SK-N-MC (cell line): Measurements from ENCODE around the gene KAT6B.

ENCODE experiments used
- EZH2 ChIP-seq: fragments of 200-600 bp; sonication (generic); IDR thresholded peaks from one replicate; pipeline ENCODE4 v1.6.1; 2017; ENCODE audit warnings: antibody characterized with exemption
- FOXP2 ChIP-seq: optimal IDR thresholded peaks from 2 replicates; pipeline ENCODE3; 2011; ENCODE audit warnings: mild to moderate bottlenecking, moderate library complexity; ENCODE audit not compliant: insufficient read depth; ENCODE audit errors: extremely low read length, control extremely low read depth
- POLR2AphosphoS5 ChIP-seq: IDR thresholded peaks from 2 replicates; pipeline ENCODE4 v1.6.1; 2012; ENCODE audit warnings: mild to moderate bottlenecking, low read depth, low read length, borderline replicate concordance

GRCh38 chr10:75003891-75004290 lies 177.5 kb downstream of the KAT6B start:
- TF ChIP-seq EZH2 (no peak), POLR2AphosphoS5 (no peak), FOXP2 (no peak)
